Breast epithelium (tissue), 3 donors: ENCODE results near the gene ZC3H13.

ENCODE experiments used
- CTCF ChIP-seq, 3 donors: fragments of 450-650 bp; IDR thresholded peaks; one replicate each; pipeline ENCODE4 v1.5.1; 2016 to 2017; ENCODE audit warnings: antibody characterized with exemption in 3 of 3, mild to moderate bottlenecking in 3 of 3, moderate library complexity in 3 of 3
- POLR2A ChIP-seq: fragments of 450-650 bp; IDR thresholded peaks from one replicate; pipeline ENCODE4 v1.6.1; 2016; ENCODE audit warnings: antibody characterized with exemption, mild to moderate bottlenecking, moderate library complexity
- POLR2AphosphoS5 ChIP-seq, 3 donors: sonication (generic); formaldehyde crosslinking; IDR thresholded peaks; one replicate each; pipeline ENCODE4 v1.6.1; 2017; ENCODE audit warnings: antibody characterized with exemption in 3 of 3

DNA sequence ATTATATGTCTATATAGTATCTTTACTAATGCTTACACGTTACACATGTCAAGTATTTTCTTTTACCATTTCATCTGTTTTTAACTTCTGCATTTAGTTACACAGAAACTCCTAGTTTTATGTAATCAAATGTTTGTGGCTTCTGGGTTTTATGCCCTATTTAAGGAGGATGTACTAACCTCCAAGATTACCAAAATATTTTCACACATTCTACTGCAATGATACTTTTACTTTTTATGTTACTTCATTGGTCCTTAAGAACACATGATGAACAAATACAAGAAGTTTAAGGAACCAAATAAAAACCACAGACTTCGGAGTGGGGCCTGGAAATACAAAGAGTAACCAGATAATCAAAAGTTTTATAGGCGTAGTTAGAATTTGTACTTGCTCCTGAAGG lies 37.2 kb downstream of the ZC3H13 start:
- TF ChIP-seq POLR2AphosphoS5 (IDR thresholded peaks at IDR 0.05) (no peak), CTCF (IDR thresholded peaks at IDR 0.05) (no peak), POLR2A (no peak)
